Breast epithelium (tissue), 4 donors: ENCODE results near the gene RCHY1. TPM values are rescaled to one million over a fixed set of nuclear protein-coding genes. Genes with fewer than 3 reads are reported as not detected.

Experiments
- DNase-seq, 2 donors: peaks; one replicate each; pipeline ENCODE4 v3.0.0-alpha.2; 2019; ENCODE audit warnings: low spot score in 2 of 2
- H3K27ac ChIP-seq, 2 donors: fragments of 200-600 bp; sonication (generic) in 1 of 2; one replicate each; pipeline ENCODE4 v1.5.1; 2016 to 2019; ENCODE audit warnings: mild to moderate bottlenecking in 1 of 2
- H3K27me3 ChIP-seq, 2 donors: fragments of 200-600 bp; sonication (generic) in 1 of 2; one replicate each; pipeline versions ENCODE4 v1.5.1 to v1.6.0; 2017 to 2019; ENCODE audit warnings: control low read depth in 1 of 2, mild to moderate bottlenecking in 1 of 2
- H3K36me3 ChIP-seq: fragments of 200-600 bp; one replicate; pipeline ENCODE4 v1.5.1; 2019
- H3K4me1 ChIP-seq, 2 donors: fragments of 200-600 bp; sonication (generic); one replicate each; pipeline ENCODE4 v1.5.1; 2016 to 2019; ENCODE audit warnings: control low read depth in 1 of 2
- H3K4me3 ChIP-seq, 3 donors: fragments of 200-600 bp; sonication (generic); 1 replicate in 2 of 3; 2 replicates in 1 of 3; pipeline ENCODE4 v1.5.1; 2016 to 2019; ENCODE audit warnings: mild to moderate bottlenecking in 3 of 3, moderate library complexity in 2 of 3
- H3K9me3 ChIP-seq, 2 donors: fragments of 200-600 bp; sonication (generic) in 1 of 2; one replicate each; pipeline ENCODE4 v1.5.1; 2016 to 2019; ENCODE audit warnings: control low read depth in 1 of 2
- CTCF ChIP-seq, 3 donors: fragments of 450-650 bp; IDR thresholded peaks; one replicate each; pipeline ENCODE4 v1.5.1; 2016 to 2017; ENCODE audit warnings: antibody characterized with exemption in 3 of 3, mild to moderate bottlenecking in 3 of 3, moderate library complexity in 3 of 3
- POLR2A ChIP-seq: fragments of 450-650 bp; IDR thresholded peaks from one replicate; pipeline ENCODE4 v1.6.1; 2016; ENCODE audit warnings: antibody characterized with exemption, mild to moderate bottlenecking, moderate library complexity
- POLR2AphosphoS5 ChIP-seq, 3 donors: sonication (generic); formaldehyde crosslinking; IDR thresholded peaks; one replicate each; pipeline ENCODE4 v1.6.1; 2017; ENCODE audit warnings: antibody characterized with exemption in 3 of 3
- intact Hi-C: fragments of 100-400 bp; cut with DNase I; formaldehyde crosslinking; loops from one replicate; pipeline ENCODE4 v1.15.1; 2023; ENCODE audit warnings: low total_unique reads
- total RNA-seq, 3 donors: library from RNA; depleted of rRNA; stranded (reverse); fragments of >200 nt; gene quantifications; one replicate each; pipeline ENCODE4 v1.1.0, GENCODE V29; 2016

RCHY1 gene
- total RNA-seq, 3 donors from 2014 or later = 23.6 to 46.7 (median 25.6) TPM

GRCh38 chr4:75502671-75503070, 11.5 kb downstream of the RCHY1 start:
- Histone ChIP-seq H3K27ac (no peak overlapping the region), H3K27me3 (no peaks in the 10 kb centered on the region), H3K4me1 (no peaks in the 10 kb centered on the region), H3K4me3 (no peak overlapping the region), H3K36me3 (no peaks in the 10 kb centered on the region), H3K9me3 (no peaks in the 10 kb centered on the region)
- DNase-seq = no peak
- TF ChIP-seq POLR2A (no peak), POLR2AphosphoS5 (IDR thresholded peaks at IDR 0.05) (no peak), CTCF (IDR thresholded peaks at IDR 0.05) (no peak)
- intact Hi-C loops = no loop called here

- no peaks in the 10 kb centered on the region for H3K9me3 ChIP-seq
Measured at GRCh38 chr4:75499900-75500299, 14.3 kb downstream of the RCHY1 start.

DNA sequence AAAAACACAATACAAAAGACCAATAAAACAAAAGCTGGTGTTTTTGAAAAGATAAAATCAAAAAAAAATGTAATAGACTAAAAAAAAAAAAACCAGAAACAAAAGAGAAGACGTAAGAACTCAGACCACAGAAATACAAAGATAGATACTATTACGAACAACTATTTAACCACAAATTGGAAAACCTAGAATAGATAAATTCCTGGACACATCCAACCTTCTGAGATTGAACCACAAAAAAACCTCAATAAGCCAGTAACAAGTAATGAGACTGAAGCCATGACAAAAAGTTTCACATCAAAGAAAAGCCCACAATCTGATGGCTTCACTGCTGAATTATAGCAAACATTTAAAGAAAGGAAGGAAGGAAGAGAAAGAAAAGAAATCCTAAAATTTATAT, 16.2 kb downstream of the RCHY1 start:
- no peak for DNase-seq
- TF ChIP-seq CTCF (IDR thresholded peaks at IDR 0.05) (no peak), POLR2A (no peak), POLR2AphosphoS5 (IDR thresholded peaks at IDR 0.05) (no peak)
- Histone ChIP-seq H3K27ac (no peak overlapping the region), H3K4me3 (no peak overlapping the region), H3K9me3 (no peaks in the 10 kb centered on the region), H3K36me3 (no peaks in the 10 kb centered on the region), H3K27me3 (no peaks in the 10 kb centered on the region), H3K4me1 (no peaks in the 10 kb centered on the region)
- intact Hi-C loops = no loop called here

More at GRCh38 chr4:75499900-75500299, 14.3 kb downstream of the RCHY1 start:
- Histone ChIP-seq H3K27me3 (no peaks in the 10 kb centered on the region), H3K4me3 (no peak overlapping the region), H3K27ac (no peak overlapping the region), H3K36me3 (no peaks in the 10 kb centered on the region), H3K4me1 (no peaks in the 10 kb centered on the region)
- DNase-seq = no peak
- intact Hi-C loops = no loop called here
- TF ChIP-seq POLR2AphosphoS5 (IDR thresholded peaks at IDR 0.05) = no peak
- TF ChIP-seq CTCF (IDR thresholded peaks at IDR 0.05) = no peak
- TF ChIP-seq POLR2A = no peak

GRCh38 chr4:75497133-75497532, 17.1 kb downstream of the RCHY1 start:
- no peaks in the 10 kb centered on the region for H3K9me3 ChIP-seq
- DNase-seq = no peak
- no peaks in the 10 kb centered on the region for H3K36me3 ChIP-seq
- intact Hi-C loops = no loop called here
- H3K27ac ChIP-seq = no peak overlapping the region
- TF ChIP-seq POLR2A = no peak
- TF ChIP-seq POLR2AphosphoS5 (IDR thresholded peaks at IDR 0.05) = no peak
- TF ChIP-seq CTCF (IDR thresholded peaks at IDR 0.05) = no peak
- H3K27me3 ChIP-seq = no peaks in the 10 kb centered on the region
- H3K4me3 ChIP-seq = no peak overlapping the region
- H3K4me1 ChIP-seq = no peaks in the 10 kb centered on the region

DNA sequence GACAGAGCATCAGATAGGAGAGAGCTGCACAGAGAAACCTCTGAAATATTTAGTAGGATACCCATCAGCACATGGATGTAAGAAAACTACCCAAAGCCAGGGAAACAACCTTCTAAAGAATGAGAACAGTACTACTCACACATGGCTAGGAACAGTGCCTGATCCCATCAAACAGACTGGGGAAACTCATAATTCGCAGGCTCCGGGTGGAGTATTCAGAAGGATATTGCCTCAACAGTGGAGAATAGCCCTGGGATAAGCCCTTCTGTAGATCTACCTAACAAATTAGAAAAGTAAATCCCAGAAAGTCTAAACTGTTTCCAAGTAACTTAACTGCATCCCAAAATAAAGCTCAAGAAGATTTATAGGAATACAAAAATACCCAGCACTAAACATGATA, 17.8 kb downstream of the RCHY1 start:
- Histone ChIP-seq H3K36me3 (no peaks in the 10 kb centered on the region), H3K4me3 (no peak overlapping the region), H3K4me1 (no peaks in the 10 kb centered on the region), H3K27me3 (no peaks in the 10 kb centered on the region), H3K27ac (no peak overlapping the region), H3K9me3 (no peaks in the 10 kb centered on the region)
- intact Hi-C loops = no loop called here
- no peak for TF ChIP-seq POLR2AphosphoS5 (IDR thresholded peaks at IDR 0.05)
- TF ChIP-seq CTCF (IDR thresholded peaks at IDR 0.05) = no peak
- TF ChIP-seq POLR2A = no peak
- DNase-seq = no peak
